IMR-90 (cell line): ENCODE data around the gene CDK6.

Experiments
- BHLHE40 ChIP-seq: fragments of 150-350 bp; IDR thresholded peaks from 2 replicates; pipeline ENCODE4 v1.6.1; 2016; ENCODE audit warnings: mild to moderate bottlenecking, low read depth, low read length
- CEBPB ChIP-seq: IDR thresholded peaks from 2 replicates; pipeline ENCODE4 v1.6.1; 2012; ENCODE audit warnings: low read depth, low read length, improper control_type of control experiment
- CTCF ChIP-seq: conservative IDR thresholded peaks from 2 replicates; pipeline ENCODE4 v1.5.1; 2012; ENCODE audit warnings: mild to moderate bottlenecking, low read depth, low read length, improper control_type of control experiment
- MAZ ChIP-seq: IDR thresholded peaks from 2 replicates; pipeline ENCODE4 v1.6.1; 2012; ENCODE audit warnings: low read depth, mild to moderate bottlenecking, low read length, improper control_type of control experiment, moderate library complexity, borderline replicate concordance
- MXI1 ChIP-seq: IDR thresholded peaks from 2 replicates; pipeline ENCODE4 v1.6.1; 2012; ENCODE audit warnings: low read depth, mild to moderate bottlenecking, low read length, moderate library complexity, borderline replicate concordance
- POLR2A ChIP-seq: IDR thresholded peaks from 2 replicates; pipeline ENCODE4 v1.6.1; 2012; ENCODE audit warnings: mild to moderate bottlenecking, low read depth, low read length
- RAD21 ChIP-seq: IDR thresholded peaks from 2 replicates; pipeline ENCODE4 v1.6.1; 2012; ENCODE audit warnings: low read length, improper control_type of control experiment
- SMC3 ChIP-seq: fragments of 150-350 bp; IDR thresholded peaks from 2 replicates; pipeline ENCODE4 v1.6.1; 2016; ENCODE audit warnings: low read depth, mild to moderate bottlenecking, antibody characterized with exemption, low read length, moderate library complexity
- USF2 ChIP-seq: fragments of 150-350 bp; IDR thresholded peaks from 2 replicates; pipeline ENCODE4 v1.6.1; 2017; ENCODE audit warnings: mild to moderate bottlenecking, antibody characterized with exemption, low read length, low read depth

- TF ChIP-seq CTCF: no peak
- no peak for TF ChIP-seq USF2
- no peak for TF ChIP-seq POLR2A
- TF ChIP-seq CEBPB: no peak
- TF ChIP-seq SMC3: no peak
- TF ChIP-seq MAZ: no peak
- TF ChIP-seq BHLHE40: no peak
- TF ChIP-seq MXI1: no peak
- TF ChIP-seq RAD21: no peak
Observed at GRCh38 chr7:92850516-92850915, 14.1 kb upstream of the CDK6 start.
